ENCODE data around the gene ELMOD3.

GRCh38 chr2:85437488-85438200 is 83.1 kb downstream of the ELMOD3 start:
- TF ChIP-seq CTCF (IDR thresholded peaks at IDR 0.05; ENCODE audit: low read length) (no peak), EZH2 (optimal IDR thresholded peaks at IDR 0.05; ENCODE audit: low read depth, low read length) (no peak)
